Measurements from ENCODE around the gene GPC3.

GRCh38 chrX:133640161-133641015 lies 345.0 kb downstream of the GPC3 start:
- TF ChIP-seq EZH2 (IDR thresholded peaks at IDR 0.05; ENCODE audit: borderline replicate concordance, low read depth, low read length, severe bottlenecking) (no peak), CTCF (IDR thresholded peaks at IDR 0.05; ENCODE audit: extremely low read depth in 1 of 2, insufficient read depth in 1 of 2, low read depth in 1 of 2, low read length in 2 of 2) (no peak), POLR2A (IDR thresholded peaks at IDR 0.05; ENCODE audit: low read depth, low read length) (no peak), POLR2AphosphoS5 (IDR thresholded peaks at IDR 0.05; ENCODE audit: insufficient read depth, low read depth, low read length) (no peak), FOS (IDR thresholded peaks at IDR 0.05; ENCODE audit: borderline replicate concordance, insufficient read depth, low read length) (no peak), MYC (IDR thresholded peaks at IDR 0.05; ENCODE audit: low read depth, low read length) (no peak)
- TF ChIP-seq, protein P1, sequence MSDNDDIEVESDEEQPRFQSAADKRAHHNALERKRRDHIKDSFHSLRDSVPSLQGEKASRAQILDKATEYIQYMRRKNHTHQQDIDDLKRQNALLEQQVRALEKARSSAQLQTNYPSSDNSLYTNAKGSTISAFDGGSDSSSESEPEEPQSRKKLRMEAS (IDR thresholded peaks at IDR 0.05; ENCODE audit: insufficient read depth, insufficient read length) = no peak
